Measurements from ENCODE around the gene SLC15A1. TPM values are rescaled to one million over a fixed set of nuclear protein-coding genes. Genes with fewer than 3 reads are reported as not detected.
"Not testable (repeated sequence)": the region's sequence is repeated elsewhere in the genome, so short reads cannot be mapped to it uniquely, and the experiment has no call there.

The SLC15A1 gene
- total RNA-seq, 1 donor from 2014 or later = not detected

DNA sequence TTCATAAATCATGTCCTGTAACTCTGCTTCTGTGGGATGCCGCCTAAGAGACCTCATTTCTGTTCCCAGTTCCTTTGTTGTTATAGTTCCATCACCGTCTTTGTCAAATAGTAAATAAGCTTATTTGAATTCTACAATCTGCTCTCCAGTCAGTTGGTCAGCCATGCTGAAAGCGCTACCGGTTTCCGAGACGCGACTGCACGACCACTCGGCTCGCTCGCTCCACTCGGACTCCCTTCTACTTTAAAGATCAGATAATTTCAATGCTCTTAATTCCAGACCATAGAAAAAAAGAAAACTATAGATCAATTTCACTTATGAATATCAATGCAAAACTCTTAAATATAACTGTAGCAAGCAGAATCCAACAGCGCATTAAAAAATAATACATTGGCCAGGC lies 111.4 kb downstream of the SLC15A1 start:
- Mint-ChIP-seq H3K4me3 (no peak overlapping the region), H3K9me3 (no peaks in the 10 kb centered on the region), H3K27me3 (peaks cover 15% of the 10 kb centered on the region), H3K36me3 (ENCODE audit: low read depth) (no peaks in the 10 kb centered on the region), H3K27ac (no peak overlapping the region), H3K4me1 (no peaks in the 10 kb centered on the region)
- no peak for DNase-seq
- intact Hi-C loops (cut with micrococcal nuclease) = no loop called here

DNA sequence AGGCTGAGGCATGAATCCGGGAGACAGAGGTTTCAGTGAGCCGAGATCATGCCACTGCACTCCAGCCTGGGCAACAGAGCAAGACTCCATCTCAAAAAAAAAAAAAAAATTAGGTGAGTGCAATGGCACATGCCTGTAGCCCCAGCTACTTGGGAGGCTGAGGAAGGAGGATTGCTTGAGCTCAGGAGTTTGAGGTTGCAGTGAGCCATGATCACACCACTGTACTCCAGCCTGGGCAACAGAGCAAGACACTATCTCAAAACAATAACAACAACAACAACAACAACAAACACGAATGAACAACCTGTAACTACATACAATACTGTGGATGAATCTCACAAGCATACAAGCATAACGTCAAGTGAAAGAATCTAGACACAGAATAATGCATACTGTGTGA lies 112.7 kb downstream of the SLC15A1 start:
- not testable (repeated sequence) for H3K4me3 Mint-ChIP-seq

DNA sequence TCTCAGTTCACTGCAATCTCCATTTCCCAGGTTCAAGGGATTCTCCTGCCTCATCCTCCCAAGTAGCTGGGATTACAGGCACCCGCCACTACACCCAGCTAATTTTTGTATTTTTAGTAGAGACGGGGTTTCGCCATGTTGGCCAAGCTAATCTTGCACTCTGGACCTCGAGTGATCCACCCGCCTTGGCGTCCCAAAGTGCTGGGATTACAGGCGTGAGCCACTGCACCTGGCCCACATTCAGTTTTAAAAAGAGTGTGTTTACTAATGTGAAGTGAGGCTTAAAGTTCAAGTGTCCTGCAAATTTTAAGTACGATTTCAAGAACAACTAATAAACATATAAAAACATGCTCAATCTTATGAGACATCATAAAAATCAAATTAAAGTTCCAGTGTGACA lies 114.1 kb downstream of the SLC15A1 start:
- H3K4me3 Mint-ChIP-seq; H3K4me1 Mint-ChIP-seq; H3K36me3 Mint-ChIP-seq (ENCODE audit: low read depth); H3K9me3 Mint-ChIP-seq; intact Hi-C loops (cut with micrococcal nuclease); H3K27ac Mint-ChIP-seq; DNase-seq; H3K27me3 Mint-ChIP-seq: not testable (repeated sequence)

More for the DNA sequence above, 112.7 kb downstream of the SLC15A1 start:
- H3K27me3 Mint-ChIP-seq = peaks cover 14% of the 10 kb centered on the region
- intact Hi-C loops (cut with micrococcal nuclease); H3K36me3 Mint-ChIP-seq (ENCODE audit: low read depth); DNase-seq; H3K9me3 Mint-ChIP-seq; H3K27ac Mint-ChIP-seq; H3K4me1 Mint-ChIP-seq: not testable (repeated sequence)

Other genes starting within 250 kb of the SLC15A1 start
- gene STK24, start 175.6 kb downstream of the SLC15A1 start, total RNA-seq = 127 and 136 TPM in 2 replicates
- 42.2 and 43.5 TPM in 2 replicates for gene DOCK9, start 225.4 kb upstream of the SLC15A1 start, total RNA-seq